AG04450 (cell line): ENCODE measurements around the gene KMT2D. TPM values are rescaled to one million over a fixed set of nuclear protein-coding genes. Genes with fewer than 3 reads are reported as not detected.

Experiments
- CTCF ChIA-PET: fragments of 300-600, 350-600 bp; formaldehyde crosslinking; extraction: SDS; loops from one replicate; lab custom pipeline; 2022; ENCODE audit warnings: antibody characterized with exemption, inconsistent platforms; lab: Charles Lee
- POLR2A ChIA-PET: fragments of 350-600 bp; formaldehyde crosslinking; extraction: SDS; loops from one replicate; lab custom pipeline; 2021; ENCODE audit warnings: antibody characterized with exemption, inconsistent platforms; lab: Yijun Ruan, JAX
- DNase-seq: peaks from one replicate; pipeline ENCODE4 v3.0.0-alpha.2; 2011; ENCODE audit warnings: low read depth, low spot score
- H3K27ac ChIP-seq: one replicate; pipeline ENCODE4 v1.5.1; 2012; ENCODE audit warnings: low read depth, low read length, control low read depth
- H3K27me3 ChIP-seq: one replicate; pipeline ENCODE4 v1.6.0; 2012; ENCODE audit warnings: low read length; ENCODE audit not compliant: control insufficient read depth, insufficient read depth
- H3K4me3 ChIP-seq: 2 replicates; pipeline ENCODE4 v1.5.1; 2011; ENCODE audit warnings: mild to moderate bottlenecking, low read depth, low read length, control low read depth
- H3K9me3 ChIP-seq: 2 replicates; pipeline ENCODE4 v1.5.1; 2012; ENCODE audit warnings: low read length; ENCODE audit not compliant: control insufficient read depth, insufficient read depth
- CTCF ChIP-seq: IDR thresholded peaks from 2 replicates; pipeline ENCODE4 v1.5.1; 2011; ENCODE audit warnings: low read depth, low read length, control low read depth, inconsistent platforms
- polyA plus RNA-seq: library from polyadenylated mRNA; depleted of rRNA; stranded (reverse); fragments of >200 nt; gene quantifications from 2 replicates; pipeline ENCODE4 v1.2.3, GENCODE V29; 2011

Gene KMT2D
- polyA plus RNA-seq, 1 experiment: 8.9 TPM

DNA sequence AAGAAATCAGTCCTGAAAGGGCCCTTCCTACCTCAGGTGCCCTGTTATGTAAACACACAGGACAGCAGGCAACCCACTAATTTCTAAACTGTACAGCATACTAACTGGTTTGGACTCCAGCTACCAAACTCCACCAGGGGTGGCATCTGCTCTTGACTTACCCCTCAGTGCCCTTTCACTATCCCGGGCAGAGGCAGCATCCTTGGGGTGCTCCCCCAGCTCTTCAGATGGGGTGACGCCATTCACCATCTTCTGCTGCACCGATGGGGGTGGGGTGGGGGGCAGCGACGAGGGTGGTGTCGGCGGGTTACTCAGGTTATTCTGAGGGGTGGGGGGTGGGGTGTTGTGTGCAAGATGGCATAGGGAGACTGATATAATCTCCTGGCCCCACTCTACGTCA, 30.5 kb downstream of the KMT2D start:
- no peak overlapping the region for H3K27ac ChIP-seq
- POLR2A ChIA-PET: interaction anchor here (0.9 kb wide), 1 partner anchor 12 kb away, joined by 3 read pairs; no protein-coding TSS in a partner anchor
- no peak for DNase-seq
- no peaks in the 10 kb centered on the region for H3K27me3 ChIP-seq
- CTCF ChIA-PET: interaction anchor here (0.7 to 3.1 kb wide), 6 partner anchors 10 to 58 kb away, joined by 3 to 11 read pairs (median 3); no protein-coding TSS in a partner anchor
- no peak overlapping the region for H3K4me3 ChIP-seq
- no peaks in the 10 kb centered on the region; the same call in 1 of the 2 replicates for H3K9me3 ChIP-seq
- TF ChIP-seq CTCF: no peak

- Histone ChIP-seq H3K27me3 (no peaks in the 10 kb centered on the region), H3K27ac (no peak overlapping the region), H3K9me3 (no peaks in the 10 kb centered on the region; the same call in 1 of the 2 replicates), H3K4me3 (no peak overlapping the region)
- CTCF ChIA-PET: interaction anchor here (0.9 to 3.1 kb wide), 3 partner anchors 9 to 41 kb away, joined by 4 to 11 read pairs (median 4); no protein-coding TSS in a partner anchor
- POLR2A ChIA-PET: no interaction called here
- TF ChIP-seq CTCF: no peak
- no peak for DNase-seq
Observed at GRCh38 chr12:49028666-49029275, 31.8 kb downstream of the KMT2D start.

- no peaks in the 10 kb centered on the region for H3K27me3 ChIP-seq
- DNase-seq: no peak
- TF ChIP-seq CTCF: no peak
- CTCF ChIA-PET: interaction anchor here (0.6 to 1.3 kb wide), 2 partner anchors 9 to 16 kb away, joined by 3 to 4 read pairs; no protein-coding TSS in a partner anchor
- H3K4me3 ChIP-seq: no peak overlapping the region
- H3K27ac ChIP-seq: no peak overlapping the region
- POLR2A ChIA-PET: no interaction called here
- no peaks in the 10 kb centered on the region; the same call in 1 of the 2 replicates for H3K9me3 ChIP-seq
Observed at GRCh38 chr12:49027846-49028555, 32.6 kb downstream of the KMT2D start.

DNA sequence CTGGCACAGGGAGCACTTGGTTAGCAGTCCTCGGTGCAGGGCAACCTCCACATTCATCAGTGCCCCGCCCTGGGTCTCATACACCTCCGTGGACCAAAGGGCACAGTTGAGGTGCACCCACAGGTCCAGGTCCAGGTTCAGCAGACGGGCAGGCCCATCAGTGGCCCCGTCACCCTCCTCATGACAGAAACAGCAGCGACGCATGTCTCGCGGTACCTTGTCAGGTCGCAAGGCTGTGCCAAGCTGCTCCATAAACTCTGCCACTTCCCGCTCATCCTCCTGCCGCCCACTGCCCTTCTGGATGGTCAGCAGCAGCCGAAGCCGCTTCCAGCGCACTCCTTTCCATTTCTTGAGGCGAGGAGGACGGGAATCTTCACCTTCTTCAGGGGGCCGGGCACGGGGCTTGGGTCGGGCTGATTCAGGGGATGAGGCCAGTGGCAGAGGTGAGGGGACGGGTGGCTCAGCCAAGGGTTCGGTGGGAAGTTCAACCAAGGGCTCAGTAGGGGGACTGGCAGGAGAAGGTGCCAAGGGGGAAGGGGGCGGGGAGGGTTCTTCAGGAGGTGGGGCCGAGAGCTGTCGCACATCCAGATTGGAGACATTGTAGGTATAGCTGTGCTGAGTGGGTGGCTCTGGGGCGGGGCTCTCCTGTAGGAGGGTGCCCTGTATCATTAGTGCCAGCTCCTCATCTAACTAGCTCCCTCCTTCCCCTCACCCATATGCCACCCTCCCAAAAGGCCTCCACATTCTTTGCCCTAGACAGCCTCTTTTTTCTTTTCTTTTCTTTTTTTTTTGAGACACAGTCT, 33.7 kb downstream of the KMT2D start:
- ChIA-PET POLR2A (no interaction called here), CTCF (interaction anchor here (0.9 kb wide), 1 partner anchor 9 kb away, joined by 3 read pairs; no protein-coding TSS in a partner anchor)
- no peak overlapping the region for H3K27ac ChIP-seq
- H3K4me3 ChIP-seq: no peak overlapping the region
- DNase-seq: no peak
- H3K9me3 ChIP-seq: no peaks in the 10 kb centered on the region; the same call in 1 of the 2 replicates
- H3K27me3 ChIP-seq: no peaks in the 10 kb centered on the region
- TF ChIP-seq CTCF: no peak
